CD4-positive, alpha-beta T cell treated with Interleukin-15 for 4 hours (primary cell): ENCODE results near the gene PNPLA7.

Source experiments
- DNase-seq: peaks from one replicate; pipeline ENCODE4 v3.0.0-alpha.2; 2020; ENCODE audit warnings: low spot score

PNPLA7 gene

DNA sequence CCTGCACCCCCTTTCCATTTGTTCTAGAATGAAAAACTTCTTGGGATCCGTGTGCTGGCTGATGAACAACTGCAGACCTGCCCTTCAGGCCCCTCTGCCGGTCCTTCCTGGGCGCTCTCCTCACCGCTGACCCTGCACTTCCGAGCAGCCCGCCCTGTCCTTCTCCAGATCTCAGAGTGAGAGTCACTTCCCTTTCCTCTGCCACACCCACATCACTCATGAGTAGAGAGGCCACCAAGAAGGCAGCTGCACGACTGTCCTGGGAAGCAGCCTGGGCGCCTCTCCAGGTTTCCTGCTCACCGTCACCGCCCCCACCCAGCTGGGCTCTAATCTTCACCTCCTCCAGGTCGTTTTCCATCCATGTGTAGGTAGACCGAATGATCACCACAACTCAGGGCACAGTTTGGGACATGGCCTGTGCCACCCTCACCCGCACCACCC, 56.1 kb downstream of the PNPLA7 start:
- DNase-seq, result no peak

DNA sequence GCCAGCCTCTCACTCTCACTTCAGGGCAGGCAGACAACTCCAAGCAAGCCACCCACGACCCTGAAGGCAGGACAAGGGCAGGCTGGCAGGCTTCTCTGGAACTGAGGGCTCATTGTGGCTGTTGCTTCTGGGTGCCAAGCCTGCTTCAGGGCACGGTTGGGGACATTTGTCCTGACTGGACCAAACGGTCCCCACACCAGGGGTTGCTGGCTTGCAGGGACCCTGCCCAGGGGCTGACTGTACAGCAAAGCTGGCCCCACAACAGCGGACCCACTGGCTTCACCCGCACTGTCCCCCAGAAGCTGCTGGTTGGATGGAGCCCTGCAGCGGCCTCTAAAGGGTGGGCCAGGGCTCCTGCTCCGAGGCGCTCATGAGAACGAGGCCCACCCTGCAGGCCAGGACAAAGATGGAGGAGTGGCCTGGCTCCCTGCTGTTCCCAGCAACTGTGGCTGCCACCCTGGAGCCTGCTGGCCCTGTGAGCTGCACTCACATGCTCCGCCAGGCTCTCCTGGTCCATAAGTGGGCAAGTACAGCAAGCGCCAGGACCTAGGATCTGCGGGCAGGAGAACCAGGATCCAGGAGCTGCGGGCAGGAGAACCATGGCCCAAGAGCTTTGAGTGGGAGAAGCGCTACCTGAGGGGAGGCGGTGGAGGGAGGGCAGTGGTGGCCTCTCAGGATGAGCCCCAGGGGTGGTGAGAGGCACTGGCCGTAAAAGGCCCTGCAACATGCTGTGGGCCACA, 56.7 kb downstream of the PNPLA7 start:
- no peak for DNase-seq

DNA sequence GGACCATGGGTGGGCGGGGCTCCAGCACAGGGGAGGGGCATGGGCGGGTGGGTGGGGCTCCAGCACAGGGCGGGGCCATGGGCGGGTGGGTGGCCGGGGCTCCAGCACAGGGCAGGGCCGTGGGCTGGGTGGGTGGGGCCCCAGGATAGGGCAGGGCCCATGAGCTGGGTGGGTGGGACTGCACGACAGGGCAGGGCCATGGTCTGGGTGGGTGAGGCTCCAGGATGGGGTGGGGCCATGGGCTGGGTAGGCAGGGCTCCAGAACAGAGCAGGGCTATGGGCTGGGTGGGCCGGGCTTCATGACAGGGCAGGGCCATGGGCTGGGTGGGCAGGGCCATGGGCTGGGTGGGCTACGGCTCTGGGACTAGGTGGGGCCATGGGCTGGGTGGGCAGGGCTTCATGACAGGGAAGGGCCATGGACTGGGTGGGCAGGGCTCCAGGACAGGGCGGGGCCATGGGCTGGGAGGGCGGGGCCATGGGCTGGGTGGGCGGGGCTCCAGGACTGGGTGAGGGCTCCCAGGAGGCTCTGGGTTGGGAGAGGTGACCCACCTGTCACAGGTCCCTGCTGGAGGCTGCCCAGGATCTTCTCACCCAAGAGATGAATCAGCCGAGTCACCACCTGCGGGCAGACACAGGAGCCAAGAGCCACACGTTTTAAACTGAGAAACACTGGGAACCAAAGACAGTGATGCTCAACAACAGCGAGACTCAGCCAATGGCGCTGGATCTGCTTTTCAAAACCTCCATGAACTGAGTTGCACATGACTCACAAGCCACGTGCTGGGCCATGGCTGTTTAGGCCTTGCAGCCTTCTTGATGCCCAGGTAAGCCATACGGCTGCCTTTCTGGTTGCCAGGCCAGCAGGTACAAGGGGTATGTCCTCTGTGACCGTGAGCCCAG, 57.5 kb downstream of the PNPLA7 start:
- no peak for DNase-seq

DNA sequence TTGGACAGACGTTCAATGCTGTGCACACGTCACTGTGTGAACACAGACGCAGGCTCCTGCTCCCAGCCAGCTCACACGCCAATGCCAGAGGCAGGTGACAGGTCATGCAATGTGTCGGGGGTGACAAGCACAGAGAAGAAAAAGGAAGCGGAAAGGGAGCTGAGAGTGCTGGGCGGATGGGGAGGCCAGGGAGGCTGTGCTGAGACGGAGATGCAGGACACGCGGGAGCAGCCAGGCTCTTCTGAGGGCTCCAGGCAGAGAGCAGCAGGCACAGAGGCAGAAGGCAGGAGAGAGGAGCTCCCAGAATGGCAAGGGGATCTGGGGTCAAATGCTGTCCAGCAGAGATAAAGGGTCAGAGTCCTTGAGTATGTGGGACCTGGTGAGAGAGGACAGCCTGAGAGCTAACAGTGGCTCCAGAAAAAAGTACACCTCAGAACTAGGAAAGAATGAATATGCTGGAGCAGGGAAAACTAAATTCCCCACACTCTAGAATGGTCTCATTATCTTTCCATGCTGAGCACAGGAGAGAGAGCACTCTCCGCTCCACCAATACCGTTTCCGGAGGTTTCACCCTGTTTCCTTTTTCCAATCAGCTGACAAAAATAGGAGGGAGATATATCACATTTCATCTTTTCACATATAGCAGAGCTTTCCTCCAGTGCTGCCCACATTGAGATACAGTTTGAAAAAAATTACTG, 58.3 kb downstream of the PNPLA7 start:
- DNase-seq, result no peak

DNA sequence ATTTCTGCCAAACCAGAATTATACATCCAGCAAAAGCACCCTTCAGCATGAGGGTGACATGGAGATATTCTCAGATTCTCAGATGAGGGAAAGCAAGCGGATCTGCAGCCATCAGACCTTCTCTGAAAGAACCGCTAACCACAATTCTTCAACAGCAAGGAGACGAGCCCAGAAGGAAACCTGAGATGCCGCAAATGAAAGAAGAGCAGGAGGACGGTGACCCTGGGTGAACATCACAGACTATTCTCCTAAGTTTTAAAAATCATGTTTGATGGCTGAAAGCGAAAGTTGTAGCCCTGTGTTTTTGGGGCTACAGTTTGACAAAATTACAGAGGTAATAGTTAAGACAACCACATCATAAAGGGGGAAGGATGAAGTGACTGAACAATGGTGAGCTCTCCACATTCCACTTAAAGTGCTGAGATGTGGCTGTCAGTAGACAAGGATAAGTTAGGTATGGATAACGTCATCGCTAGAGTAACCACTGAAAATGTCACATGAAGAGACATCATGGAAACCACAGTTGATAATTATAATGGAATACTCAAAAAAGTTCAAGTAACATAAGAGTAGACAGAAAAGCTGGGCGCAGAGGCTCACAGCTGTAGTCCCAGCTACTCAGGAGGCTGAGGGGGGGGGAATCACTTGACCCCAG, 59.5 kb downstream of the PNPLA7 start:
- DNase-seq, result no peak

DNA sequence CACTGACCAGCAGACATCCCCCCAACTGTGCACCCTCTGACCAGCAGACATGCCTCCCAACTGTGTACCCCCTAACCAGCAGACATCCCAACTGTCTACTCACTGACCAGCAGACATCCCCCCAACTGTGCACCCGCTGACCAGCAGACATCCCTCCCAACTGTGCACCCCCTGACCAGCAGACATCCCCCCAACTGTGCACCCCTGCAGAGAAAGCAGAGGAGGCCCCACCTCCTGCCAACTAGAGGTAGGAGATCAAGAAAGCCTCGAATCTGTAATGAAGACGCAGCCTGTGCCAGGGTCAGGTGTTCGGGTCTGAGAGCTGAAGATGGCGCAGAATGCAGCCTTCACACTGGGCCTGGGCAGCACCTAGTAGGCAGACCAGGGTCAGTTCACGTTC, 61.3 kb downstream of the PNPLA7 start:
- DNase-seq, result no peak

DNA sequence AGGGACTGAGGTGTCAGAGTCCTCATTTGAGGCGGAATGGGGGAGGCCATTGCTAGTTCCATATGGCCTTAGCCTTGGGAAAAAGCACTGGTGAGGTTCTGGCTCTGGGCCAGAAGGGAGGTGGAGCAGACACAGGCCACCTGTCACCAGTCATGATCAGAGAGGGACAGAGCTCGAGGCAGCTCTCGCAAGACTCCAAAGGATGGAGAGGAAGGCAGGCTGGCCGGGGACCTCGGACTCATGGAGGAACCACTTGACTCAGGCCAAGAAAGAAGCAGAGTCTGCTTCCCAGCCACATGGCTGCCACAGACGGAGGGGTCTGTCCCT, 61.9 kb downstream of the PNPLA7 start:
- DNase-seq, result no peak

DNA sequence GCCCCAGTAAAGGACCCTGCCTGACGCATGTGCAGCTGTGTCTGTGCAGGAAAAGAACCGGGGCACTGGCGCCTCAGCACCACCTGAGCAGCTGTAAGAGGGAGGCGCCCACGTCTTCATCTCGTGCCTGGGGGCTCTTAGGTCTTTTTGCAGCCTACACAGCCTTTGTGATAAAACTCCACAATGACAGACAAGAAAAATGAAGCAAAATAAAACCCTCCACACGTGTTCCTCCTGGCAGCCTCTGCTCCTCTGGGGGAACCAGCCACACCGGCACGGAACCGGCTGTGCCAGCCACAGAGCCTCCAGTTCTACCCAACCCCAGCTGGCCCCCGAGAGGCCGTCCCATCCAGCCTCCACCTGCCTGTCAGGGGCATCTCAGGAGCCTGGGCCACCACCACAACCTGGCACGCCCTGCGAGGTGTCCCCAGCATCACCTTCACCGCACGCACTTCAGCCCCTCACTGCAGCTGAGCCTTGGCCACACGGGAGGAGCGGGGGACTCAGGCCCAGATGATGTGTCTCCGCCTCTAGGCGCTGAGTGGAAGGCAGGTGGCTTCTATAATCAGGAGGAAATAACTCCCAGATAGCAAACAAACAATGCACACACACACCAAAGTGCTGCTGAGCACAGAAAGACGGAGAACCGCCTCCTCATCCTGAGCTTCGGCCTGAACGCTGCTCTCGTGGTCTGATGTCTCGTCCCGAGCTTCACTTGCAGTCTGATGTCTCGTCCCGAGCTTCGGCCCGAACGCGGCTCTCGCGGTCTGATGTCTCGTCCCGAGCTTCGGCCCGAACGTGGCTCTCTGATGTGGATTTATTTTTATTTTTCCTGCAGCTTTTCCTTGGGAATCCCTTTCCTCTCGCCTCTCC, 62.5 kb downstream of the PNPLA7 start:
- DNase-seq, result no peak

DNA sequence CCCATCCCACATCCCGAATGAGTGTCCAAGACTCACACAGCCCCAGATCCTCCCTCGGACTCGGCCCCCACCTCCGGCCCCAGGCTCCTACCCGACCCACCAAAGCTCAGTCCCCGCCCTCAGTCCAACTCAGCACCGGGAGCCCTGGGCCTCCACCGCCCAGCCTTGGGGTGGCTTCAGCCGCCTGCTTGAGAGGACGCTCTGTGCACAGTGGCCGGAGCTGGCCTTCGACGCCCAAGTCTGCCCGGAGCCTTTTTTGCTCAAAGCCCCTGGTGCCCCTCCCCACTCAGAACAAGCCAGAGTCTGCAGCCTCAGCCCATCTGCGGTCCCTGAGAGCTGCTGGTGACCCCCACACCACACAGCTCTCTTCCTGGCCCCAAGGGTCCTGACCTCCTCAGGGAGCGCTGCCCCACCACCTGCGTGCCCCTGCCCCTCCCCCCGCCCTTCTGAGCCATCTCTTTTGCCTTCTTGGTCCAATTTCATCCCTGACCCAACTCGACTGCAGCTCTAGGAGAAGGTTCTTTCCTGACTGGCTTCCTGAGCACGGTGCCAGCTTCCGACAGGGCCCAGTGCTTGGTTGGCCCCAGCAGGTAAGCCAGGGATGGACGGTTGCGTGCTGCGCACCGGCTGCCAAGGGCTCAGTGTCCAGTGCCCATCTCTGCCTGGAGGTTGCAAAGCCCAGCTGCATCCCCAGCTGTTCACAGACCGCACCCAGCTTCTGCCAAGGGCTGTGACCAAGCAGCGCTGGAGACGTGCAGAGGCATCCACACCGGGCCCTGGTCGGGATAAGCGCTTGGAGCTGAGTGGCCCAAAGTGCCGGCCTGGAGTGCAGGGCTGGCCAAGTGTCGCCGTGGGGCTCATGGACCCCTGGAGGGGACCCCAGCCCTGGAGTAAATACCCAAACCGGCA, 63.4 kb downstream of the PNPLA7 start:
- no peak for DNase-seq

DNA sequence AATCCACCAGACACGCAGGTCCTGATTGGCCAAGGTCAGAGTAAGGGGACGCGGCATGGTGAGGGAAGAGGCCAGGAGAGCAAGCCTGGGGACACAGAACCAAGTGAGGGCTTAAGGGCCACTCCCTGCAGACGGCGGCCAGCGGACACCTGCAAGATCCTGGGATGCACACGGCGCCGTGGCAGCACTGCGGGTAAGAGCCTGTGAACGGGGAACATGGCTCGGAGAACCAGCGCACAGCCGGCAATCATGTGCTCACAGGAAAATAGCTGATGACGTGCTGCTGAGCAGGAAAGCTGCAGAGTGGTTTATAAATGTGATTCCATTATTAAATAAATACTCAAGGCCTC, 64.1 kb downstream of the PNPLA7 start:
- DNase-seq, result no peak

DNA sequence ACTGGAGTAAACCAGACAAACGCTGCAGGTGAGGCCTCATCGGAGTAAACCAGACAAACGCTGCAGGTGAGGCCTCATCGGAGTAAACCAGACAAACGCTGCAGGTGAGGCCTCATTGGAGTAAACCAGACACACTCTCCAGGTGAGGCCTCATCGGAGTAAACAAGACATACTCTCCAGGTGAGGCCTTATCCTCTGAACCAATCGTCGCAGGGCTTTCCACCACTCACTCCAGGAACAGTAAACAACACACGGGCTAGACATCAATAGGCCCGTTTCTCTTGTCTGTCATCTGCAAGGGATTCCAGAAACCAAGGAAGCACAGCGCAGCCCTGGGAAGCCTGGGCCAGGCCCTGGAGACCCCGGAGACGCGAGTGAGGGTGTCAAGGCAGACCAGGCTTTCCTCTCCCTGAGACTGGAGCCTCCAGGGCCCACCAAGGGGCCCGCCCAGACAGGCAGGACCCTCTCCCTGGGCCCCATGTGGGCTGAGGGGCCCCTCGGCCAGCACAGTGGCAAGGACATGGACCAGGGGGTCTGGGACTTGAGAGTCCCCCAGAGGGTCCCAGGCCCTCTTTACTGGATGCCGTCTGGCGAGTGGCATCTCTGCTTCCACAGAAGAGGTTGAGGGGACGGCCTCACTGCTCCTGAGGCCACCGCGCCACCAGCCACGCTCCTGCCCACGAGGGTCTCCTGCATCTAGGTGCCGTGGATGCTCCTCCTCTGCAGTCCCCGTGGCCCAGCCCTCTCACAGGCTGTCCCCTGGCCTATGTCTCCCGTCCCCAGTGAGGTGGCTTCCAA, 64.7 kb downstream of the PNPLA7 start:
- DNase-seq, result no peak

DNA sequence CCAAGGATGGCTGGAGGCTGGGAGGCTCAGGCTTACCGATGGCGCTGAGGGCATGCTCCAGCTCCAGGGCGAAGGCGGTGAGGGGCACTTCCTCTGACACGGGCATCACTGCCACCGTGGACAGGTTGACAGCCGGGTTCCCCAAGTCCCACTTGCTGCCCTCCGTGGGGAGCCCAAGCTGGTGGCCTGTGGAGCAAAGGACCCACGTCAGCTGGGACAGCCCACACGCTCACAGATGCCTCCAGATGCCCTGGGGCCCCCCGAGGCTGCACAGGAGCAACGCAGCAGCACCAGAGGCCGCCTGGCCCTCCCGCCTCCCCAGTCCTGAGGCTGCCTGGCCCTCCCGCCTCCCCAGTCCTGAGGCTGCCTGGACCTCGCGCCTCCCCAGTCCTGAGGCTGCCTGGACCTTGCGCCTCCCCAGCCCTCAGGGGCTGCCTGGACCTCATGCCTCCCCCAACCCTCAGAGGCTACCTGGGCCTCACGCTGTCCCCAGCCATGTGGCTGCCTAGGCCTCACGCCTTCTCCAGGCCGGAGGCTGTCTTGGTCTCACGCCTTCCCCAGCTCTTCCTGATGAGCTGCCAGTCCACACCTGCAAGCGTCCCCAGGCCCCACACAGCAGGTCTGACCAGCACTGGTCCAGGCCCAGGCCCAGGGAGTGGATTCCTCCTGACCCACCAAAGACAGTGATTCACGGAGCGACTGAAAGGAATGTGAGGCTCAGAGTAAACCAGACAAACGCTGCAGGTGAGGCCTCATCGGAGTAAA, 65.5 kb downstream of the PNPLA7 start:
- DNase-seq, result no peak

DNA sequence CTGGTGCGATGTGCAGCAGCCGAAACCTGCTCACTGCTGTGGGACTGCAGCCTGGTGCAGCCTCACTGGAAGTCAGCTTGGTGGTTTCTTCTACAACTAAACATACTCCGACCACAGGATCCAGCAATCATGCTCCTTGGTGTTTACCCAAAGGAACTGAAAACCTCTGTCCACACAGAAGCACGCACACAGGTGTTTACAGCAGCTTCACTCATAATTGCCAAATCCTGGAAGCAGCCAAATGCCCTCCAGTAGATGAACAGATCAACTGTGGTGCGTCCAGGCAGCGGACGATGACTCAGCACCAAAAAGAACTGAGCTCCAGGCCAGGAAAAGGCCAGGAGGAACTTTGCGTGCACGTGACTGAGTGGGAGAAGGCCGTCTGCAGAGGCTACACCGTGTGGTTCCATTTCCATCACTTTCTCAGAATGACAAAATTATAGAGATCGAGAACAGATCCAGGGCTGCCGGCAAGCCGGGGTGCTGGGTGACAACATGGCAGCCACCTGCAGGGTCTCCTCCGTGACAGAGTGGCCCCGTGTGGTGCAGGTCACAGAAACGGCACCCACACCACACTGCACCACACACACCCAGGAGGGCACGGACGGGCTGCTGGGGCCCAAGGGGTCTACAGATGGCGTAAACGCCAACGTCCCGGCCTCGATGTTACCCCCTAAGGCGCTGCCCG, 68.0 kb downstream of the PNPLA7 start:
- no peak for DNase-seq

DNA sequence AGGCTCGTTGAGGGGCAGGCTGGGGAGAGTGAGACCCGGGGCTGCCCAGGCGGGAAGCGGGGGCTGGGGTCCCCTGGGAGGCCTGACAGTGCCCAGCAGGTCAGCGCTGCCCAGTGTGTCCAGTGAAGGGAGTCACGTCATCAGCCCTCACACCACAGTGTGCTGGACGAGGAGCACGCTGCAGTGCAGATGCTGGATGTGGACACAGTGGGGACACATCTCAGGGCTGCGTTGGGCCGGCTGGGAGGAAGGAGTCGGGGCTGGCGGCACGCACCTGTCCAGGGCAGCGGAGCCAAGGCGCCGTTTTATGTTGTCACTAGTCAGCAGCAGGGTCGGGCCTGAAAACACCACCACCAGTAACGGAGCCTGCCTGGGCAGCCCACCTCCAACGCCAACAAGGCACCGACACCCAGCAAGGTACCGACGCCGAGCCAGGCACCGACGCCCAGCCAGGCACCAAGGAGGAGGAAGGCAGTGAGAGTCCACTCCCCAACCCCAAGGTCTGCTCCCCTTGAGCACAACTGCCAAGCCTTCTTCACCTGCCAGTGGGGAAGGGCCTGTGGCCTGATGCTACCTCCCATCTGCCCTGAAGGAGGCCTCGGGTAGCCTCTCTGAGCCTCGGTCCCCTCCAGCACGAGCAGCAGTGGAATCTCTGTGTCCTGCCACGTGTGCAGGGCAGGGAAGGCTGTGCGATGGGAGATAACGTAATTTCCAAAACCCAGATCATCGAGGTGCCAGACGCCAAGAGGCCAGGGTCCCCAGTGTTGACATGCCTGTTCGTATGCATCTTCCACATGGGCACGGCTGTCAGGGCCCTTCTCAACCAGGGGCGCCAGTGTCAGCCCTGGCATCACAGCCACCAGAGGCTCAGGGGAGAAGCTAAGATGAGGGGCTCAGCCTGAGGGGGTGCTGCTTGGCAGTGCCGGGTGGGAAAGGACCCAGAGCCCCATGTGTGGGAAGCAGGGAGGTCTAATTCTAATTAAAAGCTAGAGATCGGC, 69.2 kb downstream of the PNPLA7 start:
- no peak for DNase-seq

DNA sequence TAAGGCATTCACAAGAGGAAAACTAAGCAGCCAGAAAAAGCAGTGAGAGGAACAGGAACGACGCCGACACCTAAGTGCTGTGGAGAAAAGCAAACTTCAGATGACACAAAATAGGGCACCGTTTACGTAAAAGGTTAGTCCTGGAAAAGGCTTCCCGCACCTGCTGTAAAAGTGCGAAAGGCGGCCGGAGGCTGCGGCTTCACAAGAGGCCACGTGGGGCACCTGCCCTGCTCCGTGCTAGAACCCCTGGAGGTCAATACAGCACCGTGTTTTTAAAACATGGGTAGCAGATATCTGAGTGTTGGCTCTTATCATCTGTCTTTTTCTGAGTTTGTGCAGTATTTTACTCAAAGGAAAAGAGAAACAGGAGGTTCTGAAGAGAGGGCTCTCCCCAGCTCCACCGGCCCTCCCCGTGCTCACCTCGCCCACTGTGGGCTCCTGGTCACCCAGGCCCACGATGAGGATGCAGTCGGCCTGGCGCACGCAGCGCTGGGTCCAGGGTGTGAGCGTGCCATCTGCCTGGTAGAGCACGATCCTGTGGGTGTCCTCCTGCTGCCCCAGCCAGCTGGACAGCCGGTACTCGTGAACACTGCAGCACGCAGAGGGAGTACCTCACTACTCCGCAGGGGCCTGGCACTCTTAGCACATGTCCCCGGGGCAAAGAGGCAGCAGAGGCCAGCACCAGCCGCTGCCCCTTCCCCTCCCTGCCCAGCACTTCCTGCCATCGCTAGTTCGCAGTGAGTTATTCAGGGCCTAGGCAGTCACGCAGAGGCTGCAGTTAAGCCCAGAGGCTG, 70.1 kb downstream of the PNPLA7 start:
- no peak for DNase-seq
